ENCODE data around the gene MYO1E. TPM values are rescaled to one million over a fixed set of nuclear protein-coding genes. Genes with fewer than 3 reads are reported as not detected.

MYO1E gene
- total RNA-seq, 1 experiment from 2014 or later = 68.8 TPM

DNA sequence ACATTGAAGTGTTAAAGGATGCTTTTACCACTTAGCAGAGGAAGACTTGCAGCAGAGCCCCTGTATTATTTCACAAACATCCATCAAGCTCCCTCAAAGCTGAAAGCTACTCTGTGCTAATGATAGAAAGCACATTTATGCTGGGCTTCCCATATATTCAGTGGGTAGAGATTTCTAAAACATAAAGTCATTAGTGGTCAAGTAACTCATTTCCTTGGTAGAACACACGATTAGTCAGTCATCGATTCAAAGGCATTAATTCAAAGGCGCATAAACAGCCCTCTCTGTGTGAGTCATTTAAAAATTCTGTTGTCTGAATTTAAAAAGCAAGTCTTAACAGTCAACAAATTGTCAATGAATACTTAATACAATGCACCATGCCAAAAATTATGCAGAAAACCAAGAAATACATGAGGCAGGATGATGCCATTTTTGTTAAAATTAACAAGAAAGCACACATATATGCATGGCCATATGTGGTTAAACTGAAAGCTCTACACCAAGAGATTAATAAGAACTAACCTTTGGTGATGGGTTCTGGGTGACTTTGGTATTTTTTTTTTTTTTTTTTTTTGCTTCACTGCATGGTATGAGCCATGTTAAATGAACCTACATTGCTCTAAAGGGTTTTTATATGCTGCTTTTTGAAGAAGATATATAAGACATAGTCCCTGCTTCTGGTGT, 104.4 kb downstream of the MYO1E start:
- DNase-seq (peak; percentile 63), ATAC-seq (peak; percentile 13; the same call in 1 of the 2 replicates)
- TF ChIP-seq, protein P1, sequence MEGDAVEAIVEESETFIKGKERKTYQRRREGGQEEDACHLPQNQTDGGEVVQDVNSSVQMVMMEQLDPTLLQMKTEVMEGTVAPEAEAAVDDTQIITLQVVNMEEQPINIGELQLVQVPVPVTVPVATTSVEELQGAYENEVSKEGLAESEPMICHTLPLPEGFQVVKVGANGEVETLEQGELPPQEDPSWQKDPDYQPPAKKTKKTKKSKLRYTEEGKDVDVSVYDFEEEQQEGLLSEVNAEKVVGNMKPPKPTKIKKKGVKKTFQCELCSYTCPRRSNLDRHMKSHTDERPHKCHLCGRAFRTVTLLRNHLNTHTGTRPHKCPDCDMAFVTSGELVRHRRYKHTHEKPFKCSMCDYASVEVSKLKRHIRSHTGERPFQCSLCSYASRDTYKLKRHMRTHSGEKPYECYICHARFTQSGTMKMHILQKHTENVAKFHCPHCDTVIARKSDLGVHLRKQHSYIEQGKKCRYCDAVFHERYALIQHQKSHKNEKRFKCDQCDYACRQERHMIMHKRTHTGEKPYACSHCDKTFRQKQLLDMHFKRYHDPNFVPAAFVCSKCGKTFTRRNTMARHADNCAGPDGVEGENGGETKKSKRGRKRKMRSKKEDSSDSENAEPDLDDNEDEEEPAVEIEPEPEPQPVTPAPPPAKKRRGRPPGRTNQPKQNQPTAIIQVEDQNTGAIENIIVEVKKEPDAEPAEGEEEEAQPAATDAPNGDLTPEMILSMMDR (conservative IDR thresholded peaks at IDR 0.05; ENCODE audit: low read depth, low read length) = no peak
- TF ChIP-seq EZH2 (IDR thresholded peaks at IDR 0.05; ENCODE audit: low read length, unreplicated experiment) = no peak
- no peak for TF ChIP-seq EZH2phosphoT487 (IDR thresholded peaks at IDR 0.05; ENCODE audit: borderline replicate concordance, low read length)
- no peaks in the 10 kb centered on the region for H3K9me2 ChIP-seq (replicated peaks; ENCODE audit: low read length)
- intact Hi-C loops (cut with micrococcal nuclease) = no loop called here
- no peaks in the 10 kb centered on the region; the same call in 1 of the 2 replicates for H3K36me3 ChIP-seq (ENCODE audit: low read depth, low read length)
- ChIA-PET POLR2A (ENCODE audit: unreplicated experiment) (interaction anchor here (0.6 kb wide), 1 partner anchor 104 kb away, joined by 4 read pairs; the partner anchor contains the start of gene MYO1E), CTCF (no interaction called here)
- peak overlapping the region; percentile 40 for H3K9ac ChIP-seq (ENCODE audit: low read length)
- H3K4me3 ChIP-seq (ENCODE audit: low read length) = peak overlapping the region; percentile 27
- H3K79me2 ChIP-seq (ENCODE audit: low read length) = peaks cover 41% of the 10 kb centered on the region
- BruUV-seq (replicated peaks) = TSS peak; percentile 9
- no peak overlapping the region for H2AFZ ChIP-seq (ENCODE audit: low read length)
- no peaks in the 10 kb centered on the region for H4K20me1 ChIP-seq (ENCODE audit: low read length)
- peaks cover 58% of the 10 kb centered on the region for H3K4me1 ChIP-seq (ENCODE audit: insufficient read depth, low read length)
- peaks cover 5% of the 10 kb centered on the region for H3F3A ChIP-seq (ENCODE audit: low read length, unreplicated experiment)
- peak overlapping the region; percentile 75 for H3K4me2 ChIP-seq (ENCODE audit: low read length)
- no peaks in the 10 kb centered on the region for H3K9me3 ChIP-seq (ENCODE audit: low read length)
- H3K27ac ChIP-seq (ENCODE audit: low read length) = peak overlapping the region; percentile 73
- H3K27me3 ChIP-seq (ENCODE audit: low read length) = no peaks in the 10 kb centered on the region

GRCh38 chr15:59266028-59266427, 106.6 kb downstream of the MYO1E start:
- ChIA-PET CTCF (no interaction called here), POLR2A (ENCODE audit: unreplicated experiment) (no interaction called here)
- peaks cover 36% of the 10 kb centered on the region for H3K4me1 ChIP-seq (ENCODE audit: insufficient read depth, low read length)
- no peak overlapping the region for H3K27ac ChIP-seq (ENCODE audit: low read length)
- H3F3A ChIP-seq (ENCODE audit: low read length, unreplicated experiment) = peaks cover 1% of the 10 kb centered on the region
- TF ChIP-seq, protein P1 (conservative IDR thresholded peaks at IDR 0.05; ENCODE audit: low read depth, low read length) = no peak
- no peak for TF ChIP-seq EZH2phosphoT487 (IDR thresholded peaks at IDR 0.05; ENCODE audit: borderline replicate concordance, low read length)
- no peaks in the 10 kb centered on the region for H3K27me3 ChIP-seq (ENCODE audit: low read length)
- DNase-seq (no peak), ATAC-seq (no peak)
- no peak overlapping the region for H2AFZ ChIP-seq (ENCODE audit: low read length)
- intact Hi-C loops (cut with micrococcal nuclease) = no loop called here
- no peak overlapping the region for H3K9ac ChIP-seq (ENCODE audit: low read length)
- H3K79me2 ChIP-seq (ENCODE audit: low read length) = peaks cover 20% of the 10 kb centered on the region; the same call in 1 of the 2 replicates
- no peaks in the 10 kb centered on the region; the same call in 1 of the 2 replicates for H3K36me3 ChIP-seq (ENCODE audit: low read depth, low read length)
- H3K9me3 ChIP-seq (ENCODE audit: low read length) = no peaks in the 10 kb centered on the region
- H3K4me3 ChIP-seq (ENCODE audit: low read length) = no peak overlapping the region
- H4K20me1 ChIP-seq (ENCODE audit: low read length) = no peaks in the 10 kb centered on the region
- no peaks in the 10 kb centered on the region for H3K9me2 ChIP-seq (replicated peaks; ENCODE audit: low read length)
- H3K4me2 ChIP-seq (ENCODE audit: low read length) = no peak overlapping the region
- no TSS peak for BruUV-seq (replicated peaks)

DNA sequence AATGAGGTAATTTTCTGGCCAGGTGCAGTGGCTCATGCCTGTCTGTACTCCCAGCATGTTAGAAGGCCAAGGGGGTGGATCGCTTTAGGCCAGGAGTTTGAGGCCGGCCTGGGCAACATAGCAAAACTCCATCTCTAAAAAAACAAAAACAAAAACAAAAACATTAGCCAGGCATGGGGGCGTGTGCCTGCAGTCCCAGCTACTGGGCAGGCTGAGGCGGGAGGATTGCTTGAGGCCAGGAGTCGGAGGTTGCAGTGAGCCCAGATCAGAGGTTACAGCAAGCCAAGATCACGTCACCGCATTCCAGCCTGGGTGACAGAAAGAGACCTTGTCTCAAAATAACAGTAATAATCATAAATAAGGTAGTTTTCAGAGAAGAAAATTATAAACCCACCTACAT, 110.4 kb downstream of the MYO1E start:
- no peak overlapping the region for H3K27ac ChIP-seq (ENCODE audit: low read length)
- no peaks in the 10 kb centered on the region for H3F3A ChIP-seq (ENCODE audit: low read length, unreplicated experiment)
- H4K20me1 ChIP-seq (ENCODE audit: low read length) = no peaks in the 10 kb centered on the region
- DNase-seq (no peak), ATAC-seq (no peak)
- no peak overlapping the region for H3K4me2 ChIP-seq (ENCODE audit: low read length)
- no peaks in the 10 kb centered on the region for H3K27me3 ChIP-seq (ENCODE audit: low read length)
- H3K79me2 ChIP-seq (ENCODE audit: low read length) = peaks cover 2% of the 10 kb centered on the region; the same call in 1 of the 2 replicates
- intact Hi-C loops (cut with micrococcal nuclease) = no loop called here
- no peaks in the 10 kb centered on the region for H3K9me2 ChIP-seq (replicated peaks; ENCODE audit: low read length)
- ChIA-PET CTCF (no interaction called here), POLR2A (ENCODE audit: unreplicated experiment) (no interaction called here)
- no peaks in the 10 kb centered on the region for H3K9me3 ChIP-seq (ENCODE audit: low read length)
- no TSS peak for BruUV-seq (replicated peaks)
- H3K4me1 ChIP-seq (ENCODE audit: insufficient read depth, low read length) = peaks cover 2% of the 10 kb centered on the region
- H3K4me3 ChIP-seq (ENCODE audit: low read length) = no peak overlapping the region
- no peaks in the 10 kb centered on the region; the same call in 1 of the 2 replicates for H3K36me3 ChIP-seq (ENCODE audit: low read depth, low read length)
- no peak overlapping the region for H2AFZ ChIP-seq (ENCODE audit: low read length)
- TF ChIP-seq EZH2 (IDR thresholded peaks at IDR 0.05; ENCODE audit: low read length, unreplicated experiment) (no peak), EZH2phosphoT487 (IDR thresholded peaks at IDR 0.05; ENCODE audit: borderline replicate concordance, low read length) (no peak)
- TF ChIP-seq, protein P1 (conservative IDR thresholded peaks at IDR 0.05; ENCODE audit: low read depth, low read length) = no peak
- no peak overlapping the region for H3K9ac ChIP-seq (ENCODE audit: low read length)
